Stimulated activated CD4-positive, alpha-beta T cell treated with anti-CD3 and anti-CD28 coated beads, Interleukin-2, amount 100 ng/mL, for 48 hours (primary cell): ENCODE data around the gene PCBD1.
A peak's percentile ranks its signal among the peaks of the same experiment; 100 is the strongest.

Experiments
- DNase-seq, 2 donors: peaks; one replicate each; pipeline ENCODE4 v3.0.0-alpha.2; 2020

Gene PCBD1

GRCh38 chr10:70917226-70917625, 28.9 kb upstream of the PCBD1 start:
- DNase-seq: no peak

- DNase-seq: no peak
Observed at GRCh38 chr10:70916241-70916640, 27.9 kb upstream of the PCBD1 start.

- DNase-seq: no peak
Observed at GRCh38 chr10:70915806-70916205, 27.4 kb upstream of the PCBD1 start.

GRCh38 chr10:70915206-70915605, 26.8 kb upstream of the PCBD1 start:
- no peak for DNase-seq

GRCh38 chr10:70914316-70914864, 26.0 kb upstream of the PCBD1 start:
- no peak for DNase-seq

- DNase-seq: no peak
Observed at GRCh38 chr10:70913893-70914240, 25.5 kb upstream of the PCBD1 start.

GRCh38 chr10:70913191-70913892, 25.0 kb upstream of the PCBD1 start:
- no peak for DNase-seq

GRCh38 chr10:70912556-70912955, 24.2 kb upstream of the PCBD1 start:
- no peak for DNase-seq

- DNase-seq: no peak
Observed at GRCh38 chr10:70911386-70911785, 23.0 kb upstream of the PCBD1 start.

GRCh38 chr10:70910486-70911341, 22.3 kb upstream of the PCBD1 start:
- DNase-seq: no peak

- no peak for DNase-seq
Observed at GRCh38 chr10:70909326-70909935, 21.1 kb upstream of the PCBD1 start.

- DNase-seq: no peak
Observed at GRCh38 chr10:70908406-70909296, 20.3 kb upstream of the PCBD1 start.

GRCh38 chr10:70907637-70908405, 19.5 kb upstream of the PCBD1 start:
- no peak for DNase-seq

- DNase-seq: no peak
Observed at GRCh38 chr10:70906953-70907636, 18.7 kb upstream of the PCBD1 start.

GRCh38 chr10:70906031-70906783, 17.8 kb upstream of the PCBD1 start:
- DNase-seq: no peak

GRCh38 chr10:70905071-70906021, 17.0 kb upstream of the PCBD1 start:
- DNase-seq: no peak

- DNase-seq: peak; percentile 30
Observed at GRCh38 chr10:70903262-70903921, 15.0 kb upstream of the PCBD1 start.

GRCh38 chr10:70902661-70903261, 14.4 kb upstream of the PCBD1 start:
- no peak for DNase-seq
